H1 (cell line): ENCODE results near the gene HIGD1B.

Experiments used
- BRCA1 ChIP-seq: IDR thresholded peaks from 2 replicates; pipeline ENCODE4 v1.6.1; 2012; ENCODE audit warnings: low read depth, low read length, improper control_type of control experiment
- CEBPB ChIP-seq: IDR thresholded peaks from 2 replicates; pipeline ENCODE4 v1.6.1; 2012; ENCODE audit warnings: low read depth, low read length
- CTCF ChIP-seq, 3 experiments: IDR thresholded peaks; 1 replicate in 2 of 3; 2 replicates in 1 of 3; pipeline versions ENCODE4 v1.5.1 to v1.6.1; 2011; ENCODE audit warnings: low read length in 3 of 3, mild to moderate bottlenecking in 3 of 3, inconsistent platforms in 2 of 3, low read depth in 1 of 3, moderate library complexity in 1 of 3; ENCODE audit not compliant: insufficient read depth in 1 of 3; ENCODE audit errors: control extremely low read depth in 1 of 3
- EP300 ChIP-seq, 2 experiments: IDR thresholded peaks; 1 replicate in 1 of 2; 2 replicates in 1 of 2; pipeline ENCODE4 v1.6.1; 2011 to 2012; ENCODE audit warnings: low read depth in 2 of 2, low read length in 2 of 2, mild to moderate bottlenecking in 2 of 2, borderline replicate concordance in 1 of 2, inconsistent platforms in 1 of 2, moderate library complexity in 1 of 2

GRCh38 chr17:44826123-44826790 lies 21.4 kb upstream of the HIGD1B start:
- TF ChIP-seq BRCA1 (no peak), CTCF (IDR thresholded peaks at IDR 0.05; ENCODE audit: control extremely low read depth in 1 of 3, insufficient read depth in 1 of 3, low read depth in 1 of 3, low read length in 3 of 3) (no peak), EP300 (IDR thresholded peaks at IDR 0.05; ENCODE audit: borderline replicate concordance in 1 of 2, low read depth in 2 of 2, low read length in 2 of 2) (no peak), CEBPB (no peak)
